T-helper 1 cell treated with Interleukin-12 subunit alpha and Interleukin-12 subunit beta and Interleukin-4 antibody, amounts not matched to agents 30 ng/mL and 1 ng/mL, for 36 hours (primary cell): ENCODE results near the gene RPL12. TPM values are rescaled to one million over a fixed set of nuclear protein-coding genes. Genes with fewer than 3 reads are reported as not detected.

Experiments used
- intact Hi-C: fragments of 100-400 bp; cut with micrococcal nuclease; formaldehyde crosslinking; loops from one replicate; pipeline ENCODE4 v1.15.1; 2024
- total RNA-seq: library from RNA; stranded (reverse); gene quantifications from 2 replicates; pipeline ENCODE4 v1.2.3, GENCODE V29; 2022

Gene RPL12
- 841 and 859 TPM in 2 replicates for total RNA-seq

GRCh38 chr9:127450830-127451607, at the start of gene RPL12, which contains the start of gene LRSAM1:
Gene RPL12, minus strand, starts transcription at chr9:127451406. Its CDS starts 89 bp downstream, at chr9:127451317.
Gene LRSAM1, plus strand, starts transcription at chr9:127451510. Its CDS starts 3,018 bp downstream, at chr9:127454528.
- intact Hi-C loops = loop anchor here (1.0 to 5.0 kb wide), 14 partner anchors 27 to 676 kb away; partner anchors contain the start of genes PTGES2, PTRH1, STXBP1 and TOR2A

- intact Hi-C loops = loop anchor here (5.0 kb wide), 2 partner anchors 216 to 371 kb away; partner anchors contain the start of genes PTRH1 and TTC16
These were observed 49.7 kb upstream of the RPL12 start for GRCh38 chr9:127500862-127501261.

GRCh38 chr9:127500399-127500798, 49.2 kb upstream of the RPL12 start:
- intact Hi-C loops = loop anchor here (5.0 kb wide), 2 partner anchors 217 to 372 kb away; partner anchors contain the start of genes PTRH1 and TTC16

- intact Hi-C loops = no loop called here
These were observed 47.1 kb upstream of the RPL12 start for GRCh38 chr9:127498298-127498697.

- intact Hi-C loops = no loop called here
These were observed 46.6 kb upstream of the RPL12 start for GRCh38 chr9:127497656-127498290.

DNA sequence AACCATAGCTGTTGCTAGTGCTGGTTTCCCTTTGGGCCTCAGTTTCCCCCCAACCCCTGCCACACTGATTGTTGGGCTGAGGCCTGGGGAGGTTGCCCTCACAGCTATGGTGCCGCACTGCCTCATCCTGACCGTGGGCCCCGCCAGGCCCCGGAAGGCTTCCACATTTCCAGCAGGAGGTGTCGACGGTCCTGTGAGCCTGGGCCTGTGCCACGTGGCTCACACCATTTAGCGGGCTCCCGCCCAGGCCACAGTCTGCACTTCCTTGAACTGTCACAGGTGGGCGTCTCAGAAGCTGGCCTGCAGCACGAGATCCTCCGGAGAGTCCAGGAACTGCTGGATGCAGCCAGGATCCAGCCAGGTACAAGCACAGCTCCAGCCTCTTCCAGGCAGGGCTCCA, 45.8 kb upstream of the RPL12 start:
- intact Hi-C loops = no loop called here

DNA sequence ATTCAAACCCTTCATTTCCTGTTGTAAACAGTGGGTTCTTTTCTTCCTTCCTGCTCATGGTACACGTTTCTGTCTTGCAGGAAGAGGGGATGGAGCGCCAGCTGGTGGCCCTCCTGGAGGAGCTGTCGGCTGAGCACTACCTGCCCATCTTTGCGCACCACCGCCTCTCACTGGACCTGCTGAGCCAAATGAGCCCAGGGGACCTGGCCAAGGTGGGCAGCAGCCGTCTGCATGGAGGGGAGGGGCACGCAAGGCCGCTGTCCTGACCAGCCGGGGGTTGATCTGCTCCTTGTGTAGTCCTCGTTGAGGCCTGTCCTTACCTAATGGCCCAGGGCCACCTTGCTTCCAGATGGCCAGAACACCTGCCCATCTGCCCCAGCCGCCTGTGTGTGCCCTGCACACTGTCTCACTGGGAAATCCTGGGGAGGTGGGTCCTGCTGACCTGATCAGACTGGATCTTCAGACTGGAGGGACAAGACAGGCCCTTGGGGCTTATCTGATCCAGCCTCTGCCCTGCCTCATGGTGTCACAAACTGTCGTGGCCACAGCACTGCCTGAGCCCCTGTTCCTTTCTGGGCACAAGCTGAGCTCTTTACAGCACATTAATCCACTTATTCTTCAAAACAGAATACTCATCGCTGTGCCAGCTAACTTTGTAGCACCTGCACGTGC, 44.8 kb upstream of the RPL12 start:
- intact Hi-C loops = no loop called here

- intact Hi-C loops = no loop called here
These were observed 43.1 kb upstream of the RPL12 start for GRCh38 chr9:127494304-127494702.

DNA sequence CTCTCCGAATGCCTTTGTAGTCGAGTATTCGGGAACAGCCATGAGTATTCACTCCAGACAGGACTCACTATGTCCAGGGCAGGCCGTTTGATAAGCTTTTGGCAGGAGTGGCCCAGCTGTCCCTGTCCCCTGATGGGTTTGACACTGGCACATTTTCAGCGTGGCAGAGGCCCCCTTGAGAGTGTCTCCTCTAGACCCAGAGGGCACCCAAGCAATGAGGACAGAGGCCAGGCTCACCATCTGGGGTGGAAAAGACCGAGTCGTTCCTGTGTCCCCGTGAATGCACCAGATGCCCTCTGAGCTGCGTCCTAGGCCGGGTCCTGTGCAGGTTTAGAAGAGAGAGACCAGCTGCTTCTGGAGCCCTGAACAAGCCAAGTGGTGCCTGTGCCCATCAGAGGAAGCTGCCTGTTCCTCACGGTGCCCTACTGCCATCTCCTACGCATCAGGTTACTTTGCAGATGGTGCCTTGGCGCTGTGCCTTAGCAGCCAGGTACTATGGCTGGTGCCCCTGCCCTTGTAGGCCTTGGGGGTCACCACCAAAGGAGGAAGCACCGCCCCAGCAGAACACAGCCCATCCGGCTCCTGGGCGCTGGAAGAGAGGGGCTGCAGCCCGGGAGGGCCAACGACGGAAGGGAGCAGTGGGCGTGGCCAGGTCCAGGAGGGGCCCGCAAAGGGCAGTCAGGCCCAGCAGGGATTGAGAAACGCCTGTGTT, 42.5 kb upstream of the RPL12 start:
- intact Hi-C loops = no loop called here

DNA sequence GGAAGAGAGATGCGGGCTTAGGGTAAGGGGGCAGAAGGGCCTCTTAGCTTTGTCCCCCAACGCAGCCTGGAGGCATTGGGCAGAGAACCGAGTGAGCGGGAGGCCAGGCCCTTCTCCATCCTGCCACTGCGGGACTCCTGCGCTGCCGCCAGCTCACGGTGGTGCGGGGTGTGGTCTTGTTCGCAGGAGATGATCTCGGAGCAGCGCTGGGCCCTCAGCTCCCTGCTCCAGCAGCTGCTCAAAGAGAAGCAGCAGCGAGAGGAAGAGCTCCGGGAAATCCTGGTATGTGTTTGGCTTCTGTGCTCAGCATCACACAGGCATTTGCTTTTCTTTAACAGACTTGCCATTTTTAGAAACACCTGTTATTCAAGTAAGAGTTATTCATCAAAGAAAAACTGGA, 41.4 kb upstream of the RPL12 start:
- intact Hi-C loops = no loop called here

- intact Hi-C loops = no loop called here
These were observed 40.3 kb upstream of the RPL12 start for GRCh38 chr9:127491516-127491915.

DNA sequence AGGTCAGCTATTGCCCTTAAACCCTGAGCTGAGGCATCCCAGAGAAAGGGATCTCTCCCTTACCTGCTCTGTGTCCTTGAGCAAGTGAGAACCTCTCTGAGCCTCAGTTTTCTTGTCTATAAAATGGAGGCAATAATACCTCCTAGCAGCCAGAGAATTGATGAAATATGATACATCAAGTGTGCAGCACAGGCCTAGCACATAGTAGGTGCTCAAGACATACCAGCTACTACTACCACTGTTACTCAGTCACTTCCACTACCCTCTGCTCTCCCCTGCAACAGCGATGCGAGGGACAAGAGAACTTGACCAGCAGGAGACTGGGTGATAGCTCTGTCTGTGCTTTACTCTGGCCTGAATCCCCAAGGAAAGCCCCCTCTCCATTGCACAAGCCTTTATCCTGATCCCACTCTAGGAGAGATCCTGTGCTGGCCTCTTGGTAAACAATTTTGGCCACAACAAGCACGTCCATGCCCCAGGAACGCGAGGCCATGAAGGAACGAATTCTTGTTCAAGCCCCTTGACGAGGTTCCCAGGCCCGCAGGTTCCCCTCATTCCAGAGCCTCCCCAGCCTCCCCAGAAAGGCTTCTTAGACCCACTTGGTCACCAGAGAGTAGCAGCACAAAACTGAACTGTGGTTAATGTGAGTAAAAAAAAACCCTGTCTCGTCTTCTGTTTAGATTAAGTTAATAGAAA, 39.5 kb upstream of the RPL12 start:
- intact Hi-C loops = no loop called here

DNA sequence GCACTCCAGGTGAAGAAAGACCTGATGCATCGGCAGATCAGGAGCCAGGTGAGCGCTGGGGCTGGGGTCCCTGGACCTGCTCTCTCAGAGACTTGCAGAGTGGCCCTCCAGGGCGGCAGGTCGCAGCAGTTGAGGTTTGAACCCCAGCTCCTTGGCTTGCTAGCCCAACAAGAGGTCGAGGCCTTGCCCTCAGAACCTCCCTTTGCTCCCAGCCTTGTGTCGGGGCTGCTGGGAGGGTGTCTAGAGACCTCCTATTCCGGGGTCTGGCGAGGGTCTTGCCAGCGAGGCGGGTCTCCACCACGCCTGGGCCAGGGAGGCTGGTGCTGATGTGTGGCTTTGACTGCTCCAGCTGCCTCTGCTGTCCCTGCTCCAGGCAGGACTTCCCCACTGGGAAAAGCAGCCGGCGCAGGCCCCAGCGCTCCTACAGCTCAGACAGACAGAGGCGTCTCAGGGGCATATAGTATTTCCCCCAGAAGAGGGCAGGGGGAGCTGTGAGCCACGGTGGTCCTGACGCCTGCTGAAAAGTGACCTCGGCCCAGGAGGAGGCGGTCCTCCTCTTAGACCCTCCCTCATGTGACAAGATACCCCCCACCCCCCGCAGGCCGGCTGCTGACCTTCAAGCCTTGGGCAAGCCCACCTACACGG, 38.4 kb upstream of the RPL12 start:
- intact Hi-C loops = no loop called here

- intact Hi-C loops = no loop called here
These were observed 37.7 kb upstream of the RPL12 start for GRCh38 chr9:127488946-127489345.

DNA sequence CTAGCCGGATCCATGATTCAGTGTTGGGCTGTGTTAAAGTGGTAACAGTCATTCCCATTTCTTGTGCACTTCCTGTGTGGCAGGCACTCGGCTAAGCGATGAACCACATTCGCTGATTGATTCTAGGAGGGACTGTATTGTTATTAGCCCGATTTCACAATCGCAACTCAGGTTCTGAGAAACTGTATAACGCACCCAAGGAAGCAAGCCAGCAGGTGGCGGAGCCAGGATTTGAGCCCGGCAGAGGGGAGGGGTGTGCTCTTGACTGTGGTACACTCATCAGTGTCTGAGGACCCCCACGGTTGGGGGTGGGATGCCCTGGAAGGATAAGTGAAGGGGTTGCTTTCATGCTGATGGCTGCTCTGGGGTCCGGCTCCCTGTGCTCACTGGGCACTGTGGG, 34.8 kb upstream of the RPL12 start:
- intact Hi-C loops = no loop called here

GRCh38 chr9:127482662-127483061, 31.5 kb upstream of the RPL12 start:
- intact Hi-C loops = no loop called here

DNA sequence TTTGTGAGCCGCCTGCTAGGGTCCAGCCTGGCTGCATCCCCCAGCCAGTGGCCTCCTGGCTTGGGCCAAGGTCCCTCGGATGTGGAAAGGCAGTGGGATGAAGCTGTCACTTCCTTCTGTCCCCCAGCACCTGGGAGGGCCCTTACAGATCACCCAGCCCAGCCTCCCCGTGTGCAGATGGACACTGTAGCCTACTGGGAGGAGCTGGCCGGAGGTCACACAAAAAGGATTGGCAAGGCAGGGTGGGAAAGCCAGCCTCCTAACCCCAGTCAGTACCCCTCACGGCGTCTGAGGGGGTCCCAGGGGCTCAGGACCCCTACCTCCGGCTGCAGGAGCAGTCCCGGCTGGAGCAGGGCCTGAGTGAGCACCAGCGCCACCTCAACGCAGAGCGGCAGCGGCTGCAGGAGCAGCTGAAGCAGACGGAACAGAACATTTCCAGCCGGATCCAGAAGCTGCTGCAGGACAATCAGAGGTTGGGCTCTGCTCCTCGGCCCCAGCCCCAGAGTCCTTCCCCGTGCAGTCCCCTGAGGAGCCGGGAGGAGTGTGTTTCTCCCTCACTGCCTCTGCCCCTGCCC, 28.4 kb upstream of the RPL12 start:
- intact Hi-C loops = no loop called here

DNA sequence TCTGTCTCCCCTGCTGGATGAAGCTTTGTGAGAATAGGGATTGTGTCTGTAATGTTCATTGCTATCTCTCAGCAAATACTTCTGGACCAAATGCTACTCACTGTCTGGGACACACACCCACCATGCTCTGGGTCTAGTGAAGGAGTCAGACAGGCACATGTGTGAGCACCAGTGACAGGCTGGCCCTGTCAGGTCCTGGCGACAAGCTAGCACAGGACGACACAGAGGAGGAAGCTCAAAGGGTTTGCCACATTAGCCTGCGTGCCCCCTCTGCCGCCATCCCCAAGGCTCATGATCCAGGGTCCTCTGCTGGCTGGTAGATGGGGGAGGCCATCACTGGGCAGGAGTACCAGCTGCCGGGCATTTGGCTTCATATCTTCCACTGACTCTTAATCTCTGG, 23.4 kb upstream of the RPL12 start:
- intact Hi-C loops = no loop called here

GRCh38 chr9:127473932-127474331, 22.7 kb upstream of the RPL12 start:
- intact Hi-C loops = no loop called here

DNA sequence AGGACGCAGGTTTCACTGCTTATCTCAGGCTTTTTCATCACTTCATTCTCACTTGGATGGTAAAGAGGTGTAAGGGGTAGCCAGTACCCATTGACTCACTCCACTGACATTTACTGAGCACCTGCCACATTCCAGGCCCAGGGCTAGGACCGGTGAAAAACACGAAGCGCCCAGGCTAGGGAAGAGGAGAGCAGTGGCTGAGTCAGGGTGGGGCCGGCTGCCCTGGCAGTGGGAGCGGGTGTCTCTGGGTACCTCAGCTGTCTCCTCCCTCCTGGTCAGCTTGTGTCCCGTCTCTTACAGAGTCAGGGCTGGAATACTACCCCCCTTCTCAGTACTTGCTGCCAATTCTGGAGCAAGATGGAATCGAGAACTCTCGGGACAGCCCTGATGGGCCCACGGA, 22.3 kb upstream of the RPL12 start:
- intact Hi-C loops = no loop called here
